Hematopoietic multipotent progenitor cell treated with erythropoietin and hydrocortisone succinate and interleukin-3 and kit ligand, for 17 days (in vitro differentiated cells): ENCODE measurements around the gene JAKMIP2.

Experiments used
- DNase-seq: peaks from one replicate; pipeline ENCODE4 v3.0.0-alpha.2; 2015; ENCODE audit warnings: low spot score

JAKMIP2 gene

GRCh38 chr5:147697380-147697779 is 85.1 kb downstream of the JAKMIP2 start:
- no peak for DNase-seq

GRCh38 chr5:147694772-147695171 is 87.8 kb downstream of the JAKMIP2 start:
- no peak for DNase-seq

DNA sequence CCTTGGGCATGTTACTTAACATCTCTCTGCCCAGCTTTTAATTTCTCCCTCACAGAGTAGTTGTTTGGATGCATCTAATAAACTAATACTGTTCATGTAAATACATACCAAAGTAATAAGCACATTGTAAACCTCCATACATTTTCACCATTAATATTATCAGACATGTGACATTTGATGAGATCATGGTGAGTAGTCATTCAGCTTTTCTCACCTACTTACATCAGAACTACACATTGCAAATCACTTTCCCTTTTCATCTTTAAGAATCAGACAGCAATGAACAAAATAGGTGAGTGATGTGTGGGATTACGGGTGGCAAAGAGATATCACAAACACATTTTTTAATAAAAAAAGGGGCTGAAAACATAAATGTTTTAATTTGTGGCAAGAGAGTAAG is 89.3 kb downstream of the JAKMIP2 start:
- no peak for DNase-seq

GRCh38 chr5:147691130-147691529 is 91.4 kb downstream of the JAKMIP2 start:
- DNase-seq: no peak

GRCh38 chr5:147690595-147690994 is 91.9 kb downstream of the JAKMIP2 start:
- DNase-seq: no peak

GRCh38 chr5:147689426-147689825 is 93.1 kb downstream of the JAKMIP2 start:
- no peak for DNase-seq

GRCh38 chr5:147688656-147689356 is 93.7 kb downstream of the JAKMIP2 start:
- DNase-seq: no peak

DNA sequence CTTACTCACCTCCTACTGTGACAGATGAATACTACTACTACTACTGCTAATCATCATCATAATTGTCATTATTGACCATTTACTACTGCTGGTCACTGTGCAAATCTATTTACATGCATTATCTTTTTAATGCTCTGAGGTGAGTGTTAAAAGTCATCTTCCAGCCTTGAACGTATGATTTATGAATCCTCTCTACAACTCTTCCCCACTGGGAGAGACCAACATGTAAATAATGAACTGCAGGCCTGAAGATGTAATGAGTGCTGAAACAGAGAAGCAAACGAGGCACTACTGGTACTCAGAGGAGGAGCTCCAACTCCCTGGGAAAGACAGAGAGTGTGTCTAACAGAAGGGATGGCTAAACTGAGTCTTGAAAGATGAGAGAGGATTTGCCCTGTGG is 95.4 kb downstream of the JAKMIP2 start:
- DNase-seq: no peak

GRCh38 chr5:147686421-147686820 is 96.1 kb downstream of the JAKMIP2 start:
- DNase-seq: no peak

DNA sequence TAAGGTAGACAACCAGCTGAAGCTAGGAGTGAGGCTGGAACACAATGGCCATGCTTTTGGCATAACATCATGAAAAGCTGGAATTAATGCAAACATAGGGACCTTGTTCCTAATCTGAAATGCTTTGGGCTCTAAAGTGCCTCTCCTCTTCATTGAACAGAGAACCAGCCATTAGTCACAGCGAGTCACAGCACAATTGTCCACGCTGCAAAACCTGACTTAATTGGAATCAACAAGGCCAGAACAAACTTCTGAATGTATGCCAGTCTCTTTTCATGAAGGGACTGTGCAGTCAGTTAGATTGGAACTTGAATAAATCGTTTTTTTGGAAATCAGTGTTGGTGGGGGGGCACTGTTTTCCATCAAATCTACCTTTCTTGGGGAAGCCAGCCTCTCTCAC is 96.5 kb downstream of the JAKMIP2 start:
- DNase-seq: no peak

DNA sequence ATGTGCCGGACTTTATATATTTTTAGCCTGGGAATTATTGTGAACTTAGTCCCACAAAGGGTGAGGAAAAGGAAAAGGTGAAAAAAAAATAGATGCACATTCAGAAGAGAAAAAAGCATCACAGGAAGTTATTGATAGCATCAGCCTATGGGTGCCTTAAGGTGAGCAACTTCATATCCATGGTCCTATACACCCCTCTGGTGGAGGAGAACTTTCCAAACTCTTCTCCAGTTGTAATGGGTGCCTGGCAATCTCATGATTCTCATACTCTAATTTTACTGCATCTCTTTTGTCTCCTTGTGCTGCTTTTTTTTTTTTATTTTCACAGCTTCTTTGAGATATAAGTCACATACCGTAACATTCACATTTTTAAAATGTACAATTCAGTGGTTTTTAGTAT is 107.4 kb downstream of the JAKMIP2 start:
- no peak for DNase-seq

GRCh38 chr5:147674411-147674810 is 108.1 kb downstream of the JAKMIP2 start:
- no peak for DNase-seq

DNA sequence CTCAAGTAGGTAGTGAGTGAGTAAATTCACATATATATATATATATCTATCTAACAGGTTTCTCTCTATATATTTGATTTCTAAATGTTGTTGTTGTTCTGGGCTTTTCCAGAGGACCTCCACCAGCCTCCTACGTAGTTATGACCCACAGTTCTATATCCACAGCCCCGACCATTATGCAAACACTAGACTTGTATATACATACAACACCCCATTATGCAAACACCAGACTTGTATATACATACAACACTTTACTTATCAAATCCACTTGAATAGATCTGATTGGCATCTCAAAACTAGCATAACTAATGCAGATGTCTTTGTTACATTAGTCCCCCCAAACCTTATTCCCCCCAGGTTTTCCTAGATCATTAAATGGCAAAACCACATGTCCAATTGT is 108.7 kb downstream of the JAKMIP2 start:
- no peak for DNase-seq

DNA sequence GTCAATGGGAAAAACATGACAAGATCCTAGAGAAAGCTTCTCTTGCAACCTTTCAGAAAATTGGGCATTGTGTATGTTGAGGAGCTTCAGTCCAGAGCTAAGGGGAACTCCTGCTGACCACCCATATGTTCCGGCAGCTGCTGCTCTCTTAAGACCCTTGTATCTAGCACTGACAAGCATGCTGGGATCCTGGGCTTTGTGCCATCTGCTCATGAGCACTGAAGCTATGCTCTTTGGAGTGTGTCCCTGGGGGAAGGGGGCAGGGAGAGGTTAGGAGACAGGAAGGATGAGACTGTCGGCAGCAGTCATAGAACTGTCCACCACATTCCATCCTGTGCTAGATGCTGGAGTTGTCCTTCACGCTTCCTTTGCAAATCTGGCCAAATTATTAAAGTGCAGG is 109.3 kb downstream of the JAKMIP2 start:
- no peak for DNase-seq

- DNase-seq: no peak
These were observed 111.2 kb downstream of the JAKMIP2 start for GRCh38 chr5:147671365-147671764.

- DNase-seq: no peak
These were observed 111.7 kb downstream of the JAKMIP2 start for GRCh38 chr5:147670815-147671214.

DNA sequence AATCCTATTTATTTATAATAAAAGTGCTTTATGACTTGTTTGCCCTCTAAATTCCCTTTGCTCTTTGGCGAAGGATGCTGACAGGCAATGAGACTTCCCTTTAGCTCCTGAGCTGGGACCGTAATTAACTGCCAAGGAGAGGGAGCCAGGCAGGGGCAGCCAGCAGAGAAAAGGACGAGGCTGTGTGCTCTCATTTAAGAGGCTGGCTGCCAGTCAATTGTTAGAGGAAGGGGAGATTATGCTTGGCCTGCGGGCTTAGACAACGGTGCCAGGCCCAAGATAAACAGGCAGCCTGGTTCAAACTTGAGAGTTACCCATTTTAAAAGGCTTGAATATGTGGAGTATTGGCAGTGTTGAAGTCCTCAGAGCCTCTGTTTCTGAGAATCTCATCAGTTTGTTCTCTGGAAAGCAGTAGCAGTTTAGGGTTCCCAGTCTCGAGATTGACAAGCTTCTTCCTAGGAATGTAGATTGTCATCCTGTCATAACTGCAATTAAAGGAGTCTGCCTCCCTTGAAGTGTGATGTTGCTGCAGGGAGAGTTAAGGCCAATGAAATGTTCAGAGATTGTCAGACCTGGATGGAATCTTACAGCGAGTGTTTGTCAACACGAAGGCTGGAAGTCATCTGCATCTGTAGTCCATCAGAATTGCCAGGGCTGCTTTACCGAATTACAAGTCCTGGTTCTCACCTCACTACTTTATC is 113.2 kb downstream of the JAKMIP2 start:
- no peak for DNase-seq

DNA sequence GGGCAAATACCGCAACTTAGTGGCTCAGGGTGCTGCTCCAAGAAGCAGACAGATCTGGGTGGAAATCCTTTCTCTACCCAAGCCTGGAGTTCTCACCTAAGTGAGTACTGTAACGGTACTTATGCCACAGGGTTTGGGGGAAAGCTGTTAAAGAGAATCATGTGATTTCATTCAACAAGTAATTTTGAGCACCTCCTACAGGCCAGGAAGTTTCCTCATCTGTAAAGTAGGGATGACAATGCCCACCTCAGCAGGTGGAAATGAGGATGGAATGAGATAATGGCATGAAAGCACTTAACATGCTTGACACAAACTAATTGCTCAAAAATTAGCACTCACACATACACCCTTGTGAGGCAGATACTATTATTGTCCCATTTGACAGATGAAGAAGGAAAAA is 114.1 kb downstream of the JAKMIP2 start:
- no peak for DNase-seq

GRCh38 chr5:147667363-147667762 is 115.2 kb downstream of the JAKMIP2 start:
- no peak for DNase-seq

DNA sequence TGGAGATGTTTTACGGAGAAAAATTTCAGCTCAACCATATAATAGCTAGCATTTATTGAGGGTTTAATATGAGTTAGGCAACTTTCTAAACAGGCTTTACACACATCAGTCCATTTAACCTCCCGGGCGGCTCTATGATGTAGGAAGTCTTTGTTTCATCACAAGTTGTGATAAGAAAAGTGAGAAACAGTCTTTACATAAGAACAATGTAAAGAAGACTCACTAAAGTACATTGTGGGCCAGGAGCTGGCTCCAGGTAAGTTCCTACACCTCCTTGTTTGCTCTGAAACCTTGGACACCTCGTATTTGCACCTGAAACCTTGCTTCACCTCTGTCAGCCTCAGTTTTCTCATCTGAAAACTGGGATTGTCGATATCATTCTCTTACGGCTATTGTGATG is 116.1 kb downstream of the JAKMIP2 start:
- DNase-seq: no peak

- no peak for DNase-seq
These were observed 121.0 kb downstream of the JAKMIP2 start for GRCh38 chr5:147661541-147661940.

GRCh38 chr5:147659166-147659929 is 123.2 kb downstream of the JAKMIP2 start:
- DNase-seq: no peak

DNA sequence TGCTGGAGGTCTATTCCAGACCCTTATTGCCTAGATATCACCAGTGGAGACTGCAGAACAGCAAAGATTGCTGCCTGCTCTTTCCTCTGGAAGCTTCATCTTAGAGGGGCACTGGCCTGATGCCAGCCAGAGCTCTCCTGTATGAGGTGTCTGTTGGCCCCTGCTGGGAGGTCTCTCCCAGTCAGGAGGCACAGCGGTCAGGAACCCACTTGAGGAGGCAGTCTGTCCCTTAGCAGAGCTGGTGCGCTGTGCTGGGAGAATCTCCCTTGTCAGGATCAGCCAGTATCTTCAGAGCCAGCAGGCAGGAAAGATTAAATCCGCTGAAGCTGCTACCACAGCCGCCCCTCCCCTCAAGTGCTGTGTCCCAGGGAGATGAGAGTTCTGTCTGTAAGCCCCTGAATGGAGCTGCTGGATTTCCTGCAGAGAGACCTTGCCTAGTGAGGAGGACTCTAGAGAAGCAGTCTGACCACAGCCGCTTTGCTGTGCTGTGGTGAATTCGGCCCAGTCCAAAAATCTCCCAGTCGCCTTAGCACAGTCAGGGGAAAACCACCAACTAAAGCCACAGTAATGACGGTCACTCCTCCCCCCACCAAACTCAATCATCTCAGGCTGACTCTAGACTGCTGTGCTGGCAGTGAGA is 124.1 kb downstream of the JAKMIP2 start:
- no peak for DNase-seq
